Measurements from ENCODE around the gene DYNC2H1.
A peak's percentile ranks its signal among the peaks of the same experiment; 100 is the strongest.

DYNC2H1 gene

DNA sequence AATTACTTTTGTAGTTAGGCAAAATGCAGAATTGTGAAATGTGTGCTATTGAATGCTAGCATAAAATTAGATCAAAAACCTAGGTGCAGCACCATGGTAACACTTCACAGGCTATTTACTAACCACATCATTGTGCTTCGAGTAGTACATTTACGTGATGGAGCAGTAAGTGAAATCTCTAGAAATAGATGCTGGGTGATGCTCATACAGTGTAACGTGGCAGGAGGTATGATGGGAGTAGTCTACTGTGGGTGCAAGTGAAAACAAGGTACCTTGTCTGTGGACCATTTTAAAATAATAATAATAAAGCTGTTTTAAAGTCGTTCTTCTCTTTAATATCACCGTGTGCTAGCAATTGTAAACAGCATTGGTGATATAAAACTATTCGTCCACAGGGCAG is 132.3 kb downstream of the DYNC2H1 start:
- Histone ChIP-seq H3K4me2 (ENCODE audit: low read length) (no peak overlapping the region), H2AFZ (ENCODE audit: low read depth, low read length) (no peak overlapping the region), H3K36me3 (replicated peaks; ENCODE audit: low read depth, low read length) (no peaks in the 10 kb centered on the region), H4K20me1 (ENCODE audit: insufficient read depth, low read length) (no peaks in the 10 kb centered on the region), H3K27me3 (ENCODE audit: low read depth, low read length) (no peaks in the 10 kb centered on the region), H3K9me3 (ENCODE audit: insufficient read depth, low read length) (no peaks in the 10 kb centered on the region), H3K27ac (ENCODE audit: low read length) (no peak overlapping the region), H3K79me2 (ENCODE audit: low read length) (no peaks in the 10 kb centered on the region), H3K4me1 (ENCODE audit: low read length) (no peaks in the 10 kb centered on the region), H3K4me3 (ENCODE audit: low read length) (no peak overlapping the region), H3K9ac (ENCODE audit: low read length) (no peak overlapping the region)
- TF ChIP-seq, protein P1, sequence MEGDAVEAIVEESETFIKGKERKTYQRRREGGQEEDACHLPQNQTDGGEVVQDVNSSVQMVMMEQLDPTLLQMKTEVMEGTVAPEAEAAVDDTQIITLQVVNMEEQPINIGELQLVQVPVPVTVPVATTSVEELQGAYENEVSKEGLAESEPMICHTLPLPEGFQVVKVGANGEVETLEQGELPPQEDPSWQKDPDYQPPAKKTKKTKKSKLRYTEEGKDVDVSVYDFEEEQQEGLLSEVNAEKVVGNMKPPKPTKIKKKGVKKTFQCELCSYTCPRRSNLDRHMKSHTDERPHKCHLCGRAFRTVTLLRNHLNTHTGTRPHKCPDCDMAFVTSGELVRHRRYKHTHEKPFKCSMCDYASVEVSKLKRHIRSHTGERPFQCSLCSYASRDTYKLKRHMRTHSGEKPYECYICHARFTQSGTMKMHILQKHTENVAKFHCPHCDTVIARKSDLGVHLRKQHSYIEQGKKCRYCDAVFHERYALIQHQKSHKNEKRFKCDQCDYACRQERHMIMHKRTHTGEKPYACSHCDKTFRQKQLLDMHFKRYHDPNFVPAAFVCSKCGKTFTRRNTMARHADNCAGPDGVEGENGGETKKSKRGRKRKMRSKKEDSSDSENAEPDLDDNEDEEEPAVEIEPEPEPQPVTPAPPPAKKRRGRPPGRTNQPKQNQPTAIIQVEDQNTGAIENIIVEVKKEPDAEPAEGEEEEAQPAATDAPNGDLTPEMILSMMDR (IDR thresholded peaks at IDR 0.05; ENCODE audit: low read depth, low read length), result no peak
- no peak for TF ChIP-seq EZH2phosphoT487 (IDR thresholded peaks at IDR 0.05; ENCODE audit: low read depth)

DNA sequence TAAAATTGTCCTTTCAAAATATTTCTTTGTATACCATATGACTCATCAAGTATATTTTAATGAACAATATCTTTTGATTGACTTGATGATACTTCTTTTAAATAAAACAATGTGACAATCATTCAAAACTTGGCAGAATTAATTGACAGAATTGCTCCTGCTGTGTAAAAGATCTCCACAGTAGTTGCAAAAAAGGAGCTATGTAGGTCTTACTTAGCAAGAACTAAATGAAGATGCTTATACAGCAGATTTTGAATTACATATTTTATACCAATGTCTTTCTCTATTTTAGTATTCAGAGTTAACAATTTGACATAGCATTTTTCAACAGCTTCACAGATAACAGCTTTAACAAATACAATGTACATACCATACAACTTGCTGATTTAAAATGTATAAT is 144.9 kb downstream of the DYNC2H1 start:
- TF ChIP-seq EZH2phosphoT487 (IDR thresholded peaks at IDR 0.05; ENCODE audit: low read depth), result no peak
- TF ChIP-seq, protein P1 (IDR thresholded peaks at IDR 0.05; ENCODE audit: low read depth, low read length), result no peak
- Histone ChIP-seq H3K27ac (ENCODE audit: low read length) (no peak overlapping the region), H3K79me2 (ENCODE audit: low read length) (no peaks in the 10 kb centered on the region)

DNA sequence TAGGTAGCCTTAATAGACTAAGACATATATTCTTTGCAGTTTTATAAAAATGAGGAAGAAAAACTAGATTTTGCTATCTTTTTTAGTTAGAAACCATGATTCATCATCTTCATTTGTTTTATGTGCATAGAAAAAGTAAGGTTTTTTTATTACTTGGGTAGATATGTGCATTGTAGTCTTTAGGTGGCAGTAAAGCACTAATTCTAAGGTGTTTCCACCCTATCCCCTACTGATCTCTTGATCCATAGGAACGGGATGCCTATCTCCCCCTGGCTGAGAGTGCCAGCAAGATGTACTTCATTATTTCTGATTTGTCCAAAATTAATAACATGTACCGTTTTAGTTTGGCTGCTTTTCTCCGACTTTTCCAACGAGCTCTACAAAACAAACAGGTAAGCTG is 148.1 kb downstream of the DYNC2H1 start:
- Histone ChIP-seq H3K27ac (ENCODE audit: low read length) (no peak overlapping the region), H2AFZ (ENCODE audit: low read depth, low read length) (no peak overlapping the region), H3K36me3 (replicated peaks; ENCODE audit: low read depth, low read length) (no peaks in the 10 kb centered on the region), H3K4me1 (ENCODE audit: low read length) (no peaks in the 10 kb centered on the region), H3K4me3 (ENCODE audit: low read length) (no peak overlapping the region), H3K27me3 (ENCODE audit: low read depth, low read length) (no peaks in the 10 kb centered on the region), H3K9me3 (ENCODE audit: insufficient read depth, low read length) (no peaks in the 10 kb centered on the region), H4K20me1 (ENCODE audit: insufficient read depth, low read length) (no peaks in the 10 kb centered on the region), H3K4me2 (ENCODE audit: low read length) (no peak overlapping the region), H3K9ac (ENCODE audit: low read length) (no peak overlapping the region), H3K79me2 (ENCODE audit: low read length) (no peaks in the 10 kb centered on the region)
- TF ChIP-seq, protein P1 (IDR thresholded peaks at IDR 0.05; ENCODE audit: low read depth, low read length), result peak; percentile 45
- no peak for TF ChIP-seq EZH2phosphoT487 (IDR thresholded peaks at IDR 0.05; ENCODE audit: low read depth)

More for the DNA sequence above, 144.9 kb downstream of the DYNC2H1 start:
- Histone ChIP-seq H3K9me3 (ENCODE audit: insufficient read depth, low read length) (no peaks in the 10 kb centered on the region), H3K4me3 (ENCODE audit: low read length) (no peak overlapping the region), H3K36me3 (replicated peaks; ENCODE audit: low read depth, low read length) (no peaks in the 10 kb centered on the region), H3K27me3 (ENCODE audit: low read depth, low read length) (no peaks in the 10 kb centered on the region), H3K9ac (ENCODE audit: low read length) (no peak overlapping the region), H2AFZ (ENCODE audit: low read depth, low read length) (no peak overlapping the region), H4K20me1 (ENCODE audit: insufficient read depth, low read length) (no peaks in the 10 kb centered on the region), H3K4me2 (ENCODE audit: low read length) (no peak overlapping the region), H3K4me1 (ENCODE audit: low read length) (no peaks in the 10 kb centered on the region)

DNA sequence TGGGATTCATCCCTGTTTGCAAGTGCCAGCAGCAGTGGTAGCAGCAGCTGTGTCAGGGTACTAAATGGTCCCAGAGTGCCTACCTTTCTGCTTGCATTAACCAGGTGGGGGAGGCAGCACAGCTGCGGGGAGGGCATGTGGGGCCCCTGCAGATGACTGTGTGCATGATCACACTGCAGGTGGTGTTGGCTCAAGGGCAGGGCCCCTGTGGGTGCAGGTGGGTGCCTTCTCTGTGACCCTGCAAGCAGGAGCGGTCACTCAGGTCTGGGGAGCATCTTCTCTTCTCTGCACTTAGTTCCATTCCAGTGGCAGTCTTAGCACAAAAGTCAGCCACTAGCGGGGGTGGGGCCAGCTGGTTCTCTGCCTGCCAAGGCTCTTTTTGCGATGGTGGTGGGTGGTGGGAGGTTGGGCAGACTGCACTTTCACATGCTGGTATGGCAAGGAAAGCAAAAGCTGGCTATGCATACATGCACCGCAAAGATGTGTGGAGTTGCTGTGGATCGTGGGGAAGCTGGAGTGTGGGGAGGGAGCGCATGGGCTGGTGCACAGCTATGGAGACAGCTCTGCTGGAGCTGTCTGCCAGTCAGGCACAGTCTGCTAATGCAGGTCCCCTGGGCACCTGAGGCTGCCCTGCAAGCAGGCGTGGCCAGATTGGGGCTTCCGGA is 157.1 kb downstream of the DYNC2H1 start:
- H3K4me2 ChIP-seq (ENCODE audit: low read length), result no peak overlapping the region
- no peaks in the 10 kb centered on the region for H3K9me3 ChIP-seq (ENCODE audit: insufficient read depth, low read length)
- no peaks in the 10 kb centered on the region for H3K27me3 ChIP-seq (ENCODE audit: low read depth, low read length)
- no peak overlapping the region for H3K27ac ChIP-seq (ENCODE audit: low read length)
- no peak overlapping the region for H3K4me3 ChIP-seq (ENCODE audit: low read length)
- no peak for TF ChIP-seq EZH2phosphoT487 (IDR thresholded peaks at IDR 0.05; ENCODE audit: low read depth)
- TF ChIP-seq, protein P1 (IDR thresholded peaks at IDR 0.05; ENCODE audit: low read depth, low read length), result no peak
- no peak overlapping the region for H2AFZ ChIP-seq (ENCODE audit: low read depth, low read length)
- H3K4me1 ChIP-seq (ENCODE audit: low read length), result no peaks in the 10 kb centered on the region
- no peak overlapping the region for H3K9ac ChIP-seq (ENCODE audit: low read length)
- no peaks in the 10 kb centered on the region for H3K36me3 ChIP-seq (replicated peaks; ENCODE audit: low read depth, low read length)
- no peaks in the 10 kb centered on the region for H3K79me2 ChIP-seq (ENCODE audit: low read length)
- no peaks in the 10 kb centered on the region for H4K20me1 ChIP-seq (ENCODE audit: insufficient read depth, low read length)
